Measurements from ENCODE around the gene OGDH. TPM values are rescaled to one million over a fixed set of nuclear protein-coding genes. Genes with fewer than 3 reads are reported as not detected.

OGDH gene
- total and polyA plus RNA-seq, 8 donors: 46.6 to 184 (median 56.1) TPM

DNA sequence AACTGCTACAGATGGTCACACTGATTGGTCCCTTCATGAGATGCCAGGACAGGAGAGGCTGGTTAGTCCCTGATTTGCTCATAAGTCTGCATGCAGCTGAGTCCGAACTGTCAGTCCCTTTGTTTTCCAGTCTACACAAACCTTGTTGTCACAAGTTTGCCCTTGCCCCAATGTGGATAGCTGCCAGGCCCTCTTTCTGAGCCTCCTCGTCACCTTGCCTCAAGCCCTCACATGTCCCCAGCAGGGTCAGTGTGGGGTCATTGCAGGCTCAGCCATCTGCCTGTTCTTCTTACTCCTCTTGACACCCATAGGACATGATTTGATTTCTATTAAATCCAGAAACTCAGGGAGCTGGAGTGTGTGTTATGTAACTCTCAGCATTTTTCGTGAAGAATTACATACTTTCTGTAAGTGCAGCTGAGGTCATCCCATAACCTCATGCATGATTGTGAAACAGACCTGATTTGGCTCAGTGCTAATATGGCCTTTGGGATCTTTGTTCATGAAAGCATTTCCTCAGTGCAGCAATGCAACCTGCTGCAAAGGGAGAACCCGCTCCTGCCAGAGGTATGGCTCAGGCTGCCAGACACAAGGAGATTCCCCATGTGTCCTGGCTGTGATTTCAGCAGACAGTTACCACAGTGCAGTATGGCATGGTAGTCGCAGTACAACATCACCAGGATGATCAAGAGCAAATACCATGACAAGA lies 72.2 kb downstream of the OGDH start:
- no peaks in the 10 kb centered on the region for H3K27me3 ChIP-seq
- DNase-seq (peak in 3 of 4 donors; percentile 4 to 48 (median 24)), ATAC-seq (peak; percentile 72)
- intact Hi-C loops (cut with DNase I): no loop called here
- no peak overlapping the region for H3K4me3 ChIP-seq
- TF ChIP-seq CTCF (IDR thresholded peaks at IDR 0.05): no peak
- no peaks in the 10 kb centered on the region for H3K9me3 ChIP-seq
- peak overlapping the region; percentile 24 to 26 for H3K27ac ChIP-seq
- peaks cover 3 to 100% of the 10 kb centered on the region in 2 donors for H3K36me3 ChIP-seq
- peaks cover 10 to 21% of the 10 kb centered on the region in 2 donors for H3K4me1 ChIP-seq

GRCh38 chr7:44681645-44682044 lies 75.2 kb downstream of the OGDH start:
- H3K9me3 ChIP-seq: no peaks in the 10 kb centered on the region
- no peak for TF ChIP-seq CTCF (IDR thresholded peaks at IDR 0.05)
- peaks cover 3 to 87% of the 10 kb centered on the region in 2 donors for H3K36me3 ChIP-seq
- H3K27me3 ChIP-seq: no peaks in the 10 kb centered on the region
- H3K4me3 ChIP-seq: no peak overlapping the region
- intact Hi-C loops (cut with DNase I): no loop called here
- peaks cover 10 to 25% of the 10 kb centered on the region in 2 donors for H3K4me1 ChIP-seq
- H3K27ac ChIP-seq: no peak overlapping the region
- ATAC-seq (no peak), DNase-seq (no peak)

DNA sequence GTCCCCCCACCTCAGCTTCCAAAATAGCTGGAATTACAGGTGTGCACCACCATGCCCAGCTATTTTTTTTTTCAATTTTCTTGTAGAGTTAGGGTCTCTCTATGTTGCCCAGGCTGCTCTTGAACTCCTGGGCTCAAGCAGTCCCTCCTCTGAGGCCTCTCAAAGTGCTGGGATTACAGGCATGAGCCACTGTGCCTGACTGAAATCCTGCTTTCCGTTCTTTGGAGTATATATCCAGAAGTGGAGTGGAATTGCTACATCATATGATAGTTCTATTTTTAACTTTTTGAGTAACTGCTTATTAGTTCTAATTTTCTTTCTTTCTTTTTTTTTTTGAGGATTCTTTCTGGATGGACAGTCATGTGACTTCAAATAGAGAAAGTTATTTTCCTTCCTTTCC lies 79.3 kb downstream of the OGDH start:
- H3K27ac ChIP-seq: no peak overlapping the region

GRCh38 chr7:44689427-44689826 lies 83.0 kb downstream of the OGDH start:
- TF ChIP-seq CTCF (IDR thresholded peaks at IDR 0.05): no peak
- Histone ChIP-seq H3K4me1 (peaks cover 0 to 4% of the 10 kb centered on the region in 2 donors), H3K27me3 (no peaks in the 10 kb centered on the region), H3K9me3 (no peaks in the 10 kb centered on the region), H3K27ac (no peak overlapping the region), H3K36me3 (peaks cover 0 to 73% of the 10 kb centered on the region in 2 donors), H3K4me3 (no peak overlapping the region)
- DNase-seq: no peak
- ATAC-seq: no peak
- intact Hi-C loops (cut with DNase I): no loop called here

More for the DNA sequence above, 79.3 kb downstream of the OGDH start:
- no peaks in the 10 kb centered on the region for H3K27me3 ChIP-seq
- no peak overlapping the region for H3K4me3 ChIP-seq
- H3K36me3 ChIP-seq: peaks cover 3 to 75% of the 10 kb centered on the region in 2 donors
- no peak for TF ChIP-seq CTCF (IDR thresholded peaks at IDR 0.05)
- ATAC-seq (peak; percentile 66), DNase-seq (no peak)
- H3K9me3 ChIP-seq: no peaks in the 10 kb centered on the region
- H3K4me1 ChIP-seq: peaks cover 0 to 4% of the 10 kb centered on the region in 2 donors
- intact Hi-C loops (cut with DNase I): no loop called here

- ATAC-seq (peak; percentile 44), DNase-seq (no peak)
- no peaks in the 10 kb centered on the region for H3K27me3 ChIP-seq
- H3K9me3 ChIP-seq: no peaks in the 10 kb centered on the region
- no peak overlapping the region for H3K4me3 ChIP-seq
- peaks cover 0 to 89% of the 10 kb centered on the region in 2 donors for H3K36me3 ChIP-seq
- intact Hi-C loops (cut with DNase I): no loop called here
- no peak overlapping the region for H3K27ac ChIP-seq
- TF ChIP-seq CTCF (IDR thresholded peaks at IDR 0.05): no peak
- H3K4me1 ChIP-seq: no peaks in the 10 kb centered on the region
These were observed 87.3 kb downstream of the OGDH start for GRCh38 chr7:44693641-44694313.
